Measurements from ENCODE around the gene TRA2B.

TRA2B gene

DNA sequence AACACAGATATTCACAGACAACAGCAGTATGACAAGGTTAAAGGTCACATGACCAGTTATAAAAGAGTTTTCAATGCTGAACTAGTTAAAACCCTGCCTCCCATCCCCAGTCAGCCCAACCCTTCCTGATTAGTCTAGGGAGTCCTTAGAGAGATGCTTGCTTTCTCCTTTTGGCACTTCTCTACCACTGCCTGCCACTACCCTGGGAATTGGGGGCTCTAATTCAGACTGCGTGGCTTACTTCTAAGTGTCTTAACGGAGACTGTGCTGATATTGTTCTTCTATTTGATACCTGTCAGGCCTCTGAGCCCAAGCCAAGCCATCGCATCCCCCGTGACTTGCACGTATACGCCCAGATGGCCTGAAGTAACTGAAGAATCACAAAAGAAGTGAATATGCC lies 11.7 kb upstream of the TRA2B start:
- H3K27ac ChIP-seq, result no peak overlapping the region
- no peak for TF ChIP-seq ZFX (IDR thresholded peaks at IDR 0.05; ENCODE audit: borderline replicate concordance)
- no peak for TF ChIP-seq CTCF (IDR thresholded peaks at IDR 0.05)

GRCh38 chr3:185948292-185948691 lies 10.5 kb upstream of the TRA2B start:
- TF ChIP-seq CTCF (IDR thresholded peaks at IDR 0.05) (no peak), ZFX (IDR thresholded peaks at IDR 0.05; ENCODE audit: borderline replicate concordance) (no peak)
- H3K27ac ChIP-seq, result no peak overlapping the region

DNA sequence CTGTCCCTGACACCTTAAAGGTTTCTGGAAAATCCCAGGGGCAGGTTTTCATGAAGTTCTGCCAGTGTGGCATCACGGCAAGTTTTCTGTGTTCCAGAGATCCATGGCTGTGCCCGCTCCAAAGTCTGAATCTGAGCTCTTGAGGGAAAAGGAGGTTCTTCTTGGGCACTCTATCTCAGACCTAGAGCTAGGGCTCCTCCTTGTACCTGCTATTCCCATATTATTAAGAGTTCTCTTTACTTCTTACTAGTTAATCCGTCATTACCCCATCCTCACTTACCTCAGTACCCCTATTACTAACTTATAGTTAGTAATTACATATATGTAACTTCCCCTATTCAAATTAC lies 5.9 kb upstream of the TRA2B start:
- TF ChIP-seq ZFX (IDR thresholded peaks at IDR 0.05; ENCODE audit: borderline replicate concordance), result no peak
- peak; percentile 80 for TF ChIP-seq CTCF (IDR thresholded peaks at IDR 0.05)
- no peak overlapping the region for H3K27ac ChIP-seq

GRCh38 chr3:185942907-185943759 lies 5.3 kb upstream of the TRA2B start:
- no peak overlapping the region for H3K27ac ChIP-seq
- TF ChIP-seq ZFX (IDR thresholded peaks at IDR 0.05; ENCODE audit: borderline replicate concordance) (no peak), CTCF (IDR thresholded peaks at IDR 0.05) (peak; percentile 99)

DNA sequence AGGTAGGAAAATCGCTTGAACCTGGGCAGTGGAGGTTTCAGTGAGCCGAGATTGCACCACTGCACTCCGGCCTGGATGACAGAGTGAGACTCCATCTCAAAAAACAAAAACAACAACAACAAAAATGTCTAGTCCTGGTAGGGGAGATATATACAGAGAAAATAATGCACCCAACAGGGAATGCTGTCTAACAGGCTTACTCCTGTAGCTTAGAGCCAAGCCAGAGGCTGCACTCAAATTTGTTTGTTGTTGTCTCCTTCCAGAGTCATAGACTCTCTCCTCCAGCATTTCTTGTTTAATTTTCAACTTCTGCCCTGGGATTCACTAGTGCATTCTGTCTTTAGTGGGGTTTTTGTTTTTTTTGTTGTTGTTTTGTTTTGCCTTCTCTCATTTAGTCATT lies 4.6 kb upstream of the TRA2B start:
- no peak overlapping the region for H3K27ac ChIP-seq
- TF ChIP-seq CTCF (IDR thresholded peaks at IDR 0.05) (no peak), ZFX (IDR thresholded peaks at IDR 0.05; ENCODE audit: borderline replicate concordance) (no peak)

DNA sequence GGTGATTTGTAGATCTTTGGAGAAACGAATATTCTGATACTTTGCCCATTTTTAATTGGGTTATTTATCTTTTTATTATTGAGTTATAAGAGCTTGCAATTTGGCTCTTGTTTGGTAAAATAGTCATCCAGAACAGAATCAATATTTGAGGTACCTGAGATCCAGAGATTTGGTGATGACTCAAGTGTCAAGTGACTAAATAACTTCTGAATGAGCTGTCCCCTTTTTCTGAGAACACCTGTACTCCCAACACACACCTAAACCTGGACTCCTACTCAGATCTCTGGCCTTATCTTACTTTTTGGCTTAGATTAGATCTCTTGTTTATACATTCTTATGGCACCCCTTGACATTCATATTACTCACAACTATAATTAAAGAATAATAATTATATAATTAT lies 3.1 kb upstream of the TRA2B start:
- no peak overlapping the region for H3K27ac ChIP-seq
- no peak for TF ChIP-seq CTCF (IDR thresholded peaks at IDR 0.05)
- TF ChIP-seq ZFX (IDR thresholded peaks at IDR 0.05; ENCODE audit: borderline replicate concordance), result no peak

DNA sequence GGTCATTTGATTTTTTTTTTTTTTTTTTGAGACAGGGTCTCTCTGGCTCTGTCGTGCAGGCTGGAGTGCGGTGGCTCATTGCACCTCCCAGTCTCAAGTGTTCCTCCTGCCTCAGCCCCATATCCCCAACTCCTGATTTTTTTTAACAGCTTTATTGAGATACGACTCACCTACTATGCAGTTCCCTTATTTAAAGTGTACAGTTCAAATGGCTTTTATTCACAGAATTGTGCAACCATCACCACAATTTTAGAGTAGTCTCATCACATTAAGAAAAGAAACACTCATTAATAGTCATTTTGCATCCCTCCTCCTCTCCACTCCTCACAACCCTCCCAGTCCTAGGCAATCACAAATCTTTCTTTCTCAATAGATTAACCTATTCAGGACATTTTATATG lies 1.9 kb upstream of the TRA2B start:
- no peak overlapping the region for H3K27ac ChIP-seq
- TF ChIP-seq ZFX (IDR thresholded peaks at IDR 0.05; ENCODE audit: borderline replicate concordance), result no peak
- no peak for TF ChIP-seq CTCF (IDR thresholded peaks at IDR 0.05)

Data from 22Rv1 (cell line).